Osteoblast (primary cell): Measurements from ENCODE around the gene LPAR3. TPM values are rescaled to one million over a fixed set of nuclear protein-coding genes. Genes with fewer than 3 reads are reported as not detected.
A peak's percentile ranks its signal among the peaks of the same experiment; 100 is the strongest.

ENCODE experiments used
- DNase-seq: peaks from one replicate; pipeline ENCODE4 v3.0.0; 2011; ENCODE audit warnings: low spot score, mixed read lengths; ENCODE audit not compliant: insufficient read length; ENCODE audit errors: missing footprints
- H2AFZ ChIP-seq: 2 replicates; pipeline ENCODE4 v1.6.0; 2011; ENCODE audit warnings: mild to moderate bottlenecking, low read length
- H3K27ac ChIP-seq: 2 replicates; pipeline ENCODE4 v1.5.1; 2011; ENCODE audit warnings: mild to moderate bottlenecking, low read depth, low read length, moderate library complexity
- H3K27me3 ChIP-seq: 2 replicates; pipeline ENCODE4 v1.6.0; 2012; ENCODE audit warnings: mild to moderate bottlenecking, control low read depth, inconsistent platforms, low read length, moderate library complexity; ENCODE audit not compliant: insufficient read depth
- H3K36me3 ChIP-seq: 2 replicates; pipeline ENCODE4 v1.5.1; 2011; ENCODE audit warnings: mild to moderate bottlenecking, low read length, control low read depth, moderate library complexity; ENCODE audit not compliant: insufficient read depth
- H3K4me1 ChIP-seq: 2 replicates; pipeline ENCODE4 v1.5.1; 2011; ENCODE audit warnings: mild to moderate bottlenecking, low read length, control low read depth, moderate library complexity; ENCODE audit not compliant: insufficient read depth
- H3K4me2 ChIP-seq: 2 replicates; pipeline ENCODE4 v1.6.0; 2011; ENCODE audit warnings: mild to moderate bottlenecking, low read length; ENCODE audit not compliant: insufficient read depth
- H3K4me3 ChIP-seq: fragments of 200-600 bp; sonication (generic); 3 replicates; pipeline ENCODE4 v1.5.1; 2012; ENCODE audit warnings: mild to moderate bottlenecking, low read length, inconsistent platforms; ENCODE audit not compliant: insufficient read depth
- H3K79me2 ChIP-seq: 2 replicates; pipeline ENCODE4 v1.6.0; 2012; ENCODE audit warnings: mild to moderate bottlenecking, low read length, control low read depth, inconsistent platforms; ENCODE audit not compliant: insufficient read depth
- H3K9me3 ChIP-seq: 2 replicates; pipeline ENCODE4 v1.5.1; 2011; ENCODE audit warnings: low read depth, low read length, control low read depth
- H4K20me1 ChIP-seq: 2 replicates; pipeline ENCODE4 v1.6.0; 2012; ENCODE audit warnings: mild to moderate bottlenecking, low read length, control low read depth; ENCODE audit not compliant: insufficient read depth
- total RNA-seq: library from RNA; depleted of rRNA; stranded (reverse); fragments of >200 nt; gene quantifications from 2 replicates; pipeline ENCODE4 v1.2.3, GENCODE V29; 2012
- TF ChIP-seq, protein P1 (sequence below): IDR thresholded peaks from 2 replicates; pipeline ENCODE4 v1.5.1; 2011; ENCODE audit warnings: mild to moderate bottlenecking, low read depth, low read length, moderate library complexity; ENCODE audit errors: extremely low read depth

LPAR3 gene
- total RNA-seq, 1 donor = not detected

DNA sequence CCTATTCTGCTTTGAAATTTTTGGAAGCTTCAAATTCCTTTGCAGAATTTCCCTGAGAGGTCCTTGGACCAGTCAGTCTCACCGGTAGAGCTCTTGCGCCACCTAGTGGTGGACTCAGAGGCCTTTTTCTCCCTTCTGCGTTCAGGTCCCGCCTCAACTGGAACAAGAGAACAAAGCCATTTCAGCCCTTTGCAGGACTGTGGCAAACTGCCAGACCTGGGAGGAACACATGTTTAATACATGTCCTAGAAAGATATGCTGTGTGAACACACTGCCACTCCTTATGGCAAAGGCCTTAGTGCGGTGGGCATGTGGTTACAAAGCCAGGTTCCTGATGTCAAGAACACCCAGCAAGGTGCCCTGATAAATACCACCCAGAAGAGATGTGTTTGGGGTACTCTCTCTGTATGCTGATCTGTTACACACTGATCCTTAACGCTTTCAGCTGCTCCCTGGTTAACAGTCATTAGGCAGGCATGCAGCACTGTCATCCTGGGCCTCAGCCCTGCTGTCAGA is 120.5 kb downstream of the LPAR3 start:
- Histone ChIP-seq H3K4me2 (no peak overlapping the region), H3K9me3 (no peaks in the 10 kb centered on the region), H3K27me3 (peaks cover 14% of the 10 kb centered on the region), H4K20me1 (no peaks in the 10 kb centered on the region), H3K79me2 (no peaks in the 10 kb centered on the region), H3K36me3 (no peaks in the 10 kb centered on the region), H3K4me1 (peaks cover 15% of the 10 kb centered on the region), H2AFZ (no peak overlapping the region), H3K4me3 (no peak overlapping the region), H3K27ac (no peak overlapping the region)
- DNase-seq = peak; percentile 91
- TF ChIP-seq, protein P1, sequence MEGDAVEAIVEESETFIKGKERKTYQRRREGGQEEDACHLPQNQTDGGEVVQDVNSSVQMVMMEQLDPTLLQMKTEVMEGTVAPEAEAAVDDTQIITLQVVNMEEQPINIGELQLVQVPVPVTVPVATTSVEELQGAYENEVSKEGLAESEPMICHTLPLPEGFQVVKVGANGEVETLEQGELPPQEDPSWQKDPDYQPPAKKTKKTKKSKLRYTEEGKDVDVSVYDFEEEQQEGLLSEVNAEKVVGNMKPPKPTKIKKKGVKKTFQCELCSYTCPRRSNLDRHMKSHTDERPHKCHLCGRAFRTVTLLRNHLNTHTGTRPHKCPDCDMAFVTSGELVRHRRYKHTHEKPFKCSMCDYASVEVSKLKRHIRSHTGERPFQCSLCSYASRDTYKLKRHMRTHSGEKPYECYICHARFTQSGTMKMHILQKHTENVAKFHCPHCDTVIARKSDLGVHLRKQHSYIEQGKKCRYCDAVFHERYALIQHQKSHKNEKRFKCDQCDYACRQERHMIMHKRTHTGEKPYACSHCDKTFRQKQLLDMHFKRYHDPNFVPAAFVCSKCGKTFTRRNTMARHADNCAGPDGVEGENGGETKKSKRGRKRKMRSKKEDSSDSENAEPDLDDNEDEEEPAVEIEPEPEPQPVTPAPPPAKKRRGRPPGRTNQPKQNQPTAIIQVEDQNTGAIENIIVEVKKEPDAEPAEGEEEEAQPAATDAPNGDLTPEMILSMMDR = peak; percentile 97

DNA sequence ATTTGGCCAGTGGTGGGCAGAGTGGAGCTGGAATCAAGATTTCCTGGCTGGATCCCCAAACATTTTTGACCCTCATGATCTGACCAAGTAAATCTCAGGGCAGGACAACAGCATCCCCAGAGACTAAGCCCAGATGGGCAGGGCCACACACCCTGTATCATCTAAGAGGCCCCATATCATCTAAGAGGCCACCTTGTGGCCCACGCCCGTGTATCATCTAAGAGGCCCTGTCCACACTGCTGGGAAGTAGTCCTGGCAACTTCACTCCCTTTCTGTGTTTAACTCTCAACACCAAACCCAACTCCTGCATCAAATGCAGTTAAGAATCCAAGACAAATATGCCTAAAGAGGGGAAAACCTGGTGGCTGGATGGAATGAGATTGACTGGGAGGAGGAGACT is 121.1 kb downstream of the LPAR3 start:
- Histone ChIP-seq H3K27ac (no peak overlapping the region), H3K4me1 (peaks cover 12% of the 10 kb centered on the region), H3K4me2 (no peak overlapping the region), H3K9me3 (no peaks in the 10 kb centered on the region), H3K4me3 (no peak overlapping the region), H2AFZ (no peak overlapping the region), H4K20me1 (no peaks in the 10 kb centered on the region), H3K36me3 (no peaks in the 10 kb centered on the region), H3K27me3 (peaks cover 14% of the 10 kb centered on the region), H3K79me2 (no peaks in the 10 kb centered on the region)
- TF ChIP-seq, protein P1 = no peak
- no peak for DNase-seq

DNA sequence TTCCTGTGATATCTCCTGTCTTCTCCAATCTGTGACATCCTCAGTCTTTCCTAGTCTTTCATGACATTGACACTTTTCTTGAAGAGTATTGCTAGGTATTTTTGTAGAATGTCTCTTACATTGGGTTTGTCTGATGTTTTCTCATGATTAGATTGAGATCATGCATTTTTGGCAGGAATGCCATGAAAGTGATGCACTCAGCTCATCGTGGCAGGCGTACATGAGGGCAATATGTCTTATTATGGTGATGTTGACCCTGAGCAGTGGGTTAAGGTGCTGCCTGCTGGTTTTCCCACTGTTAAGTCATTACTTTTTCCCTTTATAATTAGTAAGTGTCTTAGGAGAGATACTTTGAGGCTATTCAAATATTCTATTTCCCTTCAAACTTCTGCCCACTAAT is 122.5 kb downstream of the LPAR3 start:
- Histone ChIP-seq H3K27me3 (peaks cover 27% of the 10 kb centered on the region), H3K4me2 (no peak overlapping the region), H3K79me2 (no peaks in the 10 kb centered on the region), H3K27ac (no peak overlapping the region), H3K4me1 (peaks cover 4% of the 10 kb centered on the region), H4K20me1 (no peaks in the 10 kb centered on the region), H2AFZ (no peak overlapping the region), H3K9me3 (no peaks in the 10 kb centered on the region), H3K4me3 (no peak overlapping the region), H3K36me3 (no peaks in the 10 kb centered on the region)
- no peak for DNase-seq
- TF ChIP-seq, protein P1 = no peak

DNA sequence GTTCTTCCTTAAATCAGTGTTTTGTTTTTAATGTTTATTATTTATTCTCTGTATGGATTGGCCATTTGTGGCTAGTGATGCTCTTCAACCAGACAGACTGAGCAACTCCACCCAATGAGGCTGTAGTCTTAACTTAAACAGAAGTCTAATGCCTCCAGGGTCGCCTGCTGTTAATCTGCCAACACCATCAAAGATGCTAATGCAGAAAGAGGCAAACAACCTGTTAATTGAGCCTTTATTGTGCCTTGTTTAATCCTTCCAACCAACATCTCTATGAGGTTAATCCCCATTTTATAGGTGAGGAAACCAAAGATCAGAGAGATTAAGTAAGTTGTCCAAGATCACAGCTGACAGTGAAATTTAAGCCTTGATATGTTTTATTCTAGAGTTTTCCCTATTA is 123.4 kb downstream of the LPAR3 start:
- H4K20me1 ChIP-seq = no peaks in the 10 kb centered on the region
- H3K27ac ChIP-seq = no peak overlapping the region
- H3K79me2 ChIP-seq = no peaks in the 10 kb centered on the region
- peaks cover 4% of the 10 kb centered on the region for H3K4me1 ChIP-seq
- no peak for DNase-seq
- no peaks in the 10 kb centered on the region for H3K9me3 ChIP-seq
- TF ChIP-seq, protein P1 = no peak
- no peaks in the 10 kb centered on the region for H3K36me3 ChIP-seq
- no peak overlapping the region for H3K4me2 ChIP-seq
- H3K27me3 ChIP-seq = peaks cover 35% of the 10 kb centered on the region
- H3K4me3 ChIP-seq = no peak overlapping the region
- H2AFZ ChIP-seq = no peak overlapping the region
